ENCODE measurements around the gene GLS2.
"Not testable (repeated sequence)": the region's sequence is repeated elsewhere in the genome, so short reads cannot be mapped to it uniquely, and the experiment has no call there.

The GLS2 gene

GRCh38 chr12:56449622-56449984 lies 38.4 kb downstream of the GLS2 start:
- Histone ChIP-seq H3K4me3 (ENCODE audit: low read length) (peak overlapping the region; percentile 98), H3K4me1 (ENCODE audit: insufficient read depth, low read length) (peaks cover 8% of the 10 kb centered on the region), H3K27me3 (ENCODE audit: insufficient read depth, low read length) (no peaks in the 10 kb centered on the region), H3K36me3 (ENCODE audit: insufficient read depth, low read length) (no peaks in the 10 kb centered on the region), H2AFZ (ENCODE audit: low read depth, low read length) (peak overlapping the region; percentile 88), H3K9me3 (ENCODE audit: low read length) (peaks cover 2% of the 10 kb centered on the region)

GRCh38 chr12:56448860-56449621 lies 38.9 kb downstream of the GLS2 start, which contains the start of gene TIMELESS:
TSS of gene TIMELESS (minus strand) at chr12:56449426. CDS start at chr12:56434170, 15,256 bp downstream.
- Histone ChIP-seq H3K4me3 (ENCODE audit: low read length) (peak within 1 kb of the TSS; percentile 98), H2AFZ (ENCODE audit: low read depth, low read length) (peak within 1 kb of the TSS; percentile 88), H3K36me3 (ENCODE audit: insufficient read depth, low read length) (no peaks in the 10 kb centered on the region), H3K9me3 (ENCODE audit: low read length) (peaks cover 2% of the 10 kb centered on the region), H3K4me1 (ENCODE audit: insufficient read depth, low read length) (peaks cover 8% of the 10 kb centered on the region), H3K27me3 (ENCODE audit: insufficient read depth, low read length) (no peaks in the 10 kb centered on the region)

- not testable (repeated sequence) for H3K4me3 ChIP-seq (ENCODE audit: low read length); H2AFZ ChIP-seq (ENCODE audit: low read depth, low read length); H3K36me3 ChIP-seq (ENCODE audit: insufficient read depth, low read length); H3K4me1 ChIP-seq (ENCODE audit: insufficient read depth, low read length); H3K27me3 ChIP-seq (ENCODE audit: insufficient read depth, low read length); H3K9me3 ChIP-seq (ENCODE audit: low read length)
These were observed 44.8 kb downstream of the GLS2 start for GRCh38 chr12:56443208-56443607.

- H2AFZ ChIP-seq (ENCODE audit: low read depth, low read length): no peak overlapping the region
- no peak overlapping the region for H3K4me3 ChIP-seq (ENCODE audit: low read length)
- peaks cover 13% of the 10 kb centered on the region for H3K36me3 ChIP-seq (ENCODE audit: insufficient read depth, low read length)
- H3K27me3 ChIP-seq (ENCODE audit: insufficient read depth, low read length): no peaks in the 10 kb centered on the region
- peaks cover 3% of the 10 kb centered on the region for H3K9me3 ChIP-seq (ENCODE audit: low read length)
- peaks cover 5% of the 10 kb centered on the region for H3K4me1 ChIP-seq (ENCODE audit: insufficient read depth, low read length)
These were observed 50.4 kb downstream of the GLS2 start for GRCh38 chr12:56437430-56438176.

GRCh38 chr12:56434828-56435227 lies 53.1 kb downstream of the GLS2 start:
- peaks cover 5% of the 10 kb centered on the region for H3K4me1 ChIP-seq (ENCODE audit: insufficient read depth, low read length)
- H3K36me3 ChIP-seq (ENCODE audit: insufficient read depth, low read length): peaks cover 33% of the 10 kb centered on the region
- H3K4me3 ChIP-seq (ENCODE audit: low read length): no peak overlapping the region
- H3K27me3 ChIP-seq (ENCODE audit: insufficient read depth, low read length): no peaks in the 10 kb centered on the region
- H3K9me3 ChIP-seq (ENCODE audit: low read length): peaks cover 3% of the 10 kb centered on the region
- no peak overlapping the region for H2AFZ ChIP-seq (ENCODE audit: low read depth, low read length)

GRCh38 chr12:56431850-56432249 lies 56.1 kb downstream of the GLS2 start:
- peaks cover 3% of the 10 kb centered on the region for H3K9me3 ChIP-seq (ENCODE audit: low read length)
- H2AFZ ChIP-seq (ENCODE audit: low read depth, low read length): no peak overlapping the region
- no peak overlapping the region for H3K4me3 ChIP-seq (ENCODE audit: low read length)
- H3K4me1 ChIP-seq (ENCODE audit: insufficient read depth, low read length): no peaks in the 10 kb centered on the region
- H3K36me3 ChIP-seq (ENCODE audit: insufficient read depth, low read length): peaks cover 58% of the 10 kb centered on the region
- no peaks in the 10 kb centered on the region for H3K27me3 ChIP-seq (ENCODE audit: insufficient read depth, low read length)

- Histone ChIP-seq H2AFZ (ENCODE audit: low read depth, low read length) (no peak overlapping the region), H3K27me3 (ENCODE audit: insufficient read depth, low read length) (no peaks in the 10 kb centered on the region), H3K4me3 (ENCODE audit: low read length) (no peak overlapping the region), H3K36me3 (ENCODE audit: insufficient read depth, low read length) (peaks cover 60% of the 10 kb centered on the region), H3K9me3 (ENCODE audit: low read length) (peaks cover 3% of the 10 kb centered on the region), H3K4me1 (ENCODE audit: insufficient read depth, low read length) (no peaks in the 10 kb centered on the region)
These were observed 56.7 kb downstream of the GLS2 start for GRCh38 chr12:56431288-56431687.

- Histone ChIP-seq H3K36me3 (ENCODE audit: insufficient read depth, low read length) (peaks cover 84% of the 10 kb centered on the region), H3K4me3 (ENCODE audit: low read length) (no peak overlapping the region), H3K4me1 (ENCODE audit: insufficient read depth, low read length) (no peaks in the 10 kb centered on the region), H3K27me3 (ENCODE audit: insufficient read depth, low read length) (no peaks in the 10 kb centered on the region), H2AFZ (ENCODE audit: low read depth, low read length) (no peak overlapping the region), H3K9me3 (ENCODE audit: low read length) (no peaks in the 10 kb centered on the region)
These were observed 62.0 kb downstream of the GLS2 start for GRCh38 chr12:56425940-56426438.

GRCh38 chr12:56425193-56425592 lies 62.8 kb downstream of the GLS2 start:
- Histone ChIP-seq H2AFZ (ENCODE audit: low read depth, low read length) (no peak overlapping the region), H3K4me1 (ENCODE audit: insufficient read depth, low read length) (no peaks in the 10 kb centered on the region), H3K4me3 (ENCODE audit: low read length) (no peak overlapping the region), H3K9me3 (ENCODE audit: low read length) (no peaks in the 10 kb centered on the region), H3K36me3 (ENCODE audit: insufficient read depth, low read length) (peaks cover 86% of the 10 kb centered on the region), H3K27me3 (ENCODE audit: insufficient read depth, low read length) (no peaks in the 10 kb centered on the region)
